NCI-H526 (cell line): ENCODE data around the gene MPST.
A peak's percentile ranks its signal among the peaks of the same experiment; 100 is the strongest.

ENCODE experiments used
- DNase-seq, 2 experiments: peaks; one replicate each; lab custom pipeline; 2025; lab: John Stamatoyannopoulos, UW

MPST gene

DNA sequence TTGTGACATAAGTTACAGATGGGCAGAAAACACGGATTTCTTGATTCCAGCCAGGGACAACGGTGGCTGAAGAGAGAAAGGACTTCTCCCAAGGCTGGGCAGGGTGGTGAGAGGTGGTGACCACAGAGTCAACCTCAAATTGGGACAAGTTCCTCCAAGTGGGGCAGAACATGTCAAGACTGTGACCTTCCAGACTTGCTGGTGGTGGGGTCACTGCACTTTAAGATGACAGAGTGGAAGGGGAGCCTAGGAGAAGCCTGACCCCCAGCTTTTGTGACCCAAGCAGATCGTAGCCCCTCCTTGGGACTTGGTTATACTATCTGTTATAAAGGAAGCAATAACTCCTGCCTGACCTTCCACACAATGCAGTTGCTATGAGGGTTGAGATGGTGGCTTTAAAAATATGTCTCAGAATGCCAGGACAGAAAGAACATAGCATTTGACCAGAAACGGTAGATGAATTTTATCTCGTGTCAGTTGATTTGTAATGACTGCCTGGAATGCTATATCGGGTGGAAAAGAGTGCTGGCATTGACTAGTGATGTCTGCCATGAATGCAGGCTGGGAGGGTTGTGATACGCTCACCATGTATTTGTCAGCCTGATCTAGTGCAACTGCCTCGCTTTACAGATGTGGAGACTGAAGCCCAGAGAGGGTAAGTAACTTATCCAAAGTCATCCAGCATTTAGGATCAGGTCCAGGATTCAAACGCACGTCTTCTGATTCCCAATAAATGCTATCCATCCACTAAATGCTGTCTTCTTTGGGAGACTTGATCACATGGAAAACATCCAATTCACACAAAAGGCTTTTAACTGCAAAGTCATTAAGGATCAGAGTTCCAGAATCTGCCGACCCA, 18.6 kb upstream of the MPST start:
- no peak for DNase-seq

DNA sequence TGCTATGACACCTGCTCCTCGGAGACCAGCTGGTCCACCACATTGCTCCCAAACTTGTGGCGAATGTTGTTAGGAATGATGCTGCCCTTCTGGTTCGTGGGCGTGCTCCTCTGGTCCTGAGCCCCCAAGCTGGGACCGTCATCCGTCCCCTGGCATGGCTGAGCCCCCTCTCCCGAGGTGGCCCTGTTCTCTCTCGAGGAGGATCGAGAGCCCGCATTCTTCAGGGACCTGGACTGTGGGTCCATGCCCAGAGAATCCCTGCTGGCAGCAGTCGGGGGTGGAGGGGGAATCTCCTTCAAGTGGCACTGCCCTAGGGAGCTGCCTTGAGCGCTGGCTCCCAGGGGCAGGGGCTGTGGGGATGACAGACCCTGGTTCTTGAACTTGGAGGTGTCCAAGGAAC, 17.7 kb upstream of the MPST start:
- no peak for DNase-seq

DNA sequence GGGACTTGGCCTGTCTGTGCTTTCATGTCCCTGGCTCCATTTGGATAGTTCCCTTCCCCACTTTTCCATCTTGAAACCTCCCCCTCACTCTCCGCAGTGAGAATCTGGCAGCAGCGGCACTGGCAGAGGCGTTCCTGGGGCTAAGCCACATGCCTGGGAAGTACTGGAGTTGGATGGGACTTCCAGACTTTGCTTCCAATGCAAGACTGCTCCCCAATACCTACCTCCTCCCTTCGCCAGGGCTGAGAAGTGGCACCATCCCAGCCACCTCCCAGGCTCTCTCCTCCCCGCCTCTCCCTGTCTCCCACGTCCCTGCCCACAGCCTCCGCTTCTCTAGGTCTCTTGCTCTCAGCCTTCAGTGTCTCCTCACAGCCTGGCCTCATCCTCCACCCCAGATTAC, 16.9 kb upstream of the MPST start:
- DNase-seq, result no peak

DNA sequence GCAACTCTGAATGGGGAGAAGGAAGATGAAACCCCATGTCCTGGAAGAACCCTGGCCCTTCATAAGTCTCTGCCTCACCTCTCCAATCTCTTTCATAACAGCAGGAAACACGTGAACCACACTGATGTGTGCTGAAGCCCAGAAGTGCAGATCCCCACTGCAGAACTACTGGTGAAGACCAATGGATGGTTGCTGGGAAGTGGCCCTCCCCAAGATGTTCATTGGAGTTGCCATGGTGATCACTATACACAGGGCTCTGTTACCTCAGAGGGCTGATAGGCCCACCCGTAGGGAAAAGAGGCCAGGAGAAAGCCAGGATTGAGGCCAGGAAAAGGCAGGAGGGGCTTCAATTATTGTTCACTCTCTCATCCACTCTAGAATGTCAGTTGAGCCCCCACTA, 11.9 kb upstream of the MPST start:
- no peak for DNase-seq

DNA sequence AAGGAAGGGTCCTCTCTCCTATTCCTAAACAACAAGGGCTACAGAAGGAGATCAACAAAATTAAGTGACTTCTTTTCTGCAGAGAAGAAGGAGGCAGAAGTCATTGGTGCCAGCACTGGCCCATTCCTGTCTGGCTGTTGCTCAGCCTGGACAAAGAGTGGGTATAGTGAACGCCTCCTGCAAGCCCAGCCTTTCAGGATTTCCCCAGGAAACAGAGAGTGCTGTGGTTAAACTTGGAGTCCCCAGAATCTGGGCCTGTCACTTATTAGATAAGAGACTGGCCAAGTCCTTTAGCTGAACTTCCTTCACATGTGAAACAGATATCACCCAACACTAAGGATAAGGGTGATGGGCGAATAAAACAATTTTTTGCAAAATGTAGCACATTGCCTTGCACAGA, 11.2 kb upstream of the MPST start:
- no peak for DNase-seq

DNA sequence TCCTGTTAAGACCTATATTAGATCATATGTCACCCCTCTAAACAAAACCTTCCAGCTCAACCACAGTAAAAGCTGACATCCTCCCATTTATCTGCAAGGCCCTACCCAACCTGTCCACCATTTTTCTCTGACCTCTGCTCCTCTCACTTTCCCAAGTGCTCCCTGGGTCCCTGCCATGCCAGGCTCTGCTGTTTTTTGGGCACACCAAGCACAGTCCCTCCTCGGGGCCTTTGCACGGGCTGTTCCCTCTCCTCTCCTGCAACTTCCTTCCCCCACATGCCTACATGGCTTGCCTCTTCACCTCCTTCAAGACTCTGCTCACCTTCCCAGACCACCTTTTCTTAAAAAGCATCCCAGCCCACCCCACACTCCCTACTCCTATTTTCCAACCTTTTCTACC, 10.1 kb upstream of the MPST start:
- no peak for DNase-seq

DNA sequence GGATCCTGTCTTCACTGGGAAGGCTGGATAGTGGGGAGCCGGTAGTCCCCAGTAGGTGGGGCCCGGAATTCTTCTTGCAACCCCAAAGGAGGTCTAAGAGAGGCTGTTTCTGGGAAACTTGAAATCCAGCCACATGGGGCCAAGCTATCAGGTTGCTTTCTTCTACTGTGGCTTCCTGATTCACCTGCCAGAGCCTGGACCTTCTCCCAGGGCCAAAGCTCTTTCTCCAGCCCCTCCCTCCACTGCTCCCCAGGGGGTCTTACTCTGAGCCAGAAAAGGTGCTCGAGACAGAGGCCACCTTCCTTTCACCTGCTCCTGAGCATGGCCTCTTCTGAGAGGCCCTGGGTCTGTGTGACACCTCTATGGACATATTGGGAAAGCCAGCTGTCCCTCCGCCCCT, 9.4 kb upstream of the MPST start:
- DNase-seq, result no peak

DNA sequence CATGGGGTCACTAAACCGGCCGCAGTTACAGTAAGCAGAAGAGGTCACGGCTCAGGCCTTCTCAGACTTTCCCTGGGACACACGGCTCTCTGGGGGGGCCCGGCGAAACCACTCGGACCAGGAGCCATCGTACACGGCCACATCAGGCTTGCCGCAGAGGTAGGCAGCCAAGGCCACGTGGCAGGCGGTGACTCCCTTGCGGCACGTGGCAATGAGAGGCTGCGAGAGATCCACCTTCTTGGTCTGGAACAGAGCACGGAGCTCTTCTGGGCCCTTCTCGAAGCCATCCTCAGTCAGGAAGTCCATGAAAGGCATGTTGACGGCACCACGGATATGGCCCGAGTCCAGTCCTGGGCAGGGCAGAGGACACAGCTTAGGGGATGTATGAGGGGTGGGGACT, 8.6 kb upstream of the MPST start:
- no peak for DNase-seq

DNA sequence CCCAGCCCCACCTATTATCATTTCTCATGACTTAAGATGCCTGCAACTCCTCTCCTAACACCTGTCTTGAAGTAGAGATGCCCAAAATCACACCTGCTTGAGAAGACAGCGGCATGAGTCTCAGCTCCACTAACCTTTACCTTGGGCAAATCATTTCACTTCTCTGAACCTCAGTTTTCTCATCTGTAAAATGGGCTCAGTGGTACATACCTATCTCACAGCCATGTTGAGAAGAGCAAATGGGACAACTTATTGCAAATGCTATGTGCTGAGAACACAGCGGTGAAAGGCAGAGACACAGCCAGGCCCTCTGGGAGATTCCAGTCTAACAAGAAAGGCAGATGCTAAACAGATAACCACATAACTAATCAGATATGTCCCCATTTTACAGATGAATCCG, 8.1 kb upstream of the MPST start:
- DNase-seq, result no peak

DNA sequence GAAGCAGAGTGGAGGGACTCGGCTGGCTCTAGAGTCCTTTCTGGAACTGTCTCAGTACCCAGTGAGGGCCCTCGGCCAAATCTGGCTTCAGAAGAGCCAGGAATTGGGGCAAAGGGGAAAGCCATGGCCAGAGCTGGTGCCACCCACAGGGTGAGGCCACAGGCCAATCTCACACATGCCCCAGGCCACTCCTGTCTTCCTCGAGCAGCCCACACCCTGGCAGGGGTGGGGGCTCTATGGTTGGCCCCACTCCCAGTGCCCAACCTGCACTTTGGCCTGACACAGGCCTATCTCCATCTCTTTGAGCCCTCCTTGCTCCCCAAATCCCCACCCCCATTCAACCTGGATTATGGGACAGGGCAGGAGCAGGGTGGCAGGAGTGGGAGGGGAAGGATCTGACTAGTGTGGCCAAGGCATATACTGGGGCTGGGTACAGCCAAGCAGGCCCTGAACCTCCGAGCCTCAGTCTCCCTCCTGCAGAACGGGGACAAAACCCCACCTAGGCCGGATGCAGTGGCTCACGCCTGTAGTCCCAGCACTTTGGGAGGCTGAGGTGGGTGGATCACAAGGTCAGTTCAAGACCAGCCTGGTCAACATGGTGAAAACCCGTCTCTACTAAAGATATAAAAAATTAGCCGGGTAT, 7.2 kb upstream of the MPST start:
- DNase-seq, result no peak

DNA sequence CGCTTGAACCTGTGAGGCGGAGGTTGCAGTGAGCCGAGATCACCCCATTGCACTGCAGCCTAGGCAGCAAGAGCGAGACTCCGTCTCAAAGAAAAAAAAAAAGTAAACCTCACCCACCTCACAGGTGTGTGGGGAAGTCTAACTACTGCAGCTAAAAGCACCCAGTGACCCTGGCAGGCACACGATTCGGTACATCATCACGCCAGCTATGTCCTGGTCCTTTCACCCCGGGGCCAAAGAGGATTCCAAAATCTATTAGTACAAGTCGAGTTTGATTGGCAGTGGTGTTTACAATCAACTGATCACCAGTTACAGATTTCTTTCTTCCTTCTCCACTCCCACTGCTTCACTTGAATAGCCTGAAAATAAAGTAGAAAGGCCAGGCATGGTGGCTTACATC, 6.6 kb upstream of the MPST start:
- no peak for DNase-seq

DNA sequence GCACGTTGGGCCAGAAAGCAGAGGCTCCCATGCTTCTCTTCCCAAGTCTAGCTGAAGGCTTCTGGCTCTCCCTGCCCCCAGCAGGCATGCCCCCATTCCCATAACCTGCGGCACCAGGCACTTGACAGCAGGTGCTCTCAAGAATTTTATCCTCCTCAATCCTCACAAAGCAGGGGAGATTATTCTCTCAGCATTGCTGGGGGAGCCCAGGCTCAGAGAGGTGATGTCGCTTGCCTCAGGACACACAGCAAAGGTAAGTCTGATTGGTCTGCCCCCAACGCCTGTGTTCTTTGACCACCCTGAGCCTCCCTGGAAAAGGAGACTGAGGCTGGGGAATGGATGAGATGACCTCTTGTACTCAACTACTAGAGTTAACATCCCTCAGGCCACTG, 5.1 kb upstream of the MPST start:
- DNase-seq, result no peak

DNA sequence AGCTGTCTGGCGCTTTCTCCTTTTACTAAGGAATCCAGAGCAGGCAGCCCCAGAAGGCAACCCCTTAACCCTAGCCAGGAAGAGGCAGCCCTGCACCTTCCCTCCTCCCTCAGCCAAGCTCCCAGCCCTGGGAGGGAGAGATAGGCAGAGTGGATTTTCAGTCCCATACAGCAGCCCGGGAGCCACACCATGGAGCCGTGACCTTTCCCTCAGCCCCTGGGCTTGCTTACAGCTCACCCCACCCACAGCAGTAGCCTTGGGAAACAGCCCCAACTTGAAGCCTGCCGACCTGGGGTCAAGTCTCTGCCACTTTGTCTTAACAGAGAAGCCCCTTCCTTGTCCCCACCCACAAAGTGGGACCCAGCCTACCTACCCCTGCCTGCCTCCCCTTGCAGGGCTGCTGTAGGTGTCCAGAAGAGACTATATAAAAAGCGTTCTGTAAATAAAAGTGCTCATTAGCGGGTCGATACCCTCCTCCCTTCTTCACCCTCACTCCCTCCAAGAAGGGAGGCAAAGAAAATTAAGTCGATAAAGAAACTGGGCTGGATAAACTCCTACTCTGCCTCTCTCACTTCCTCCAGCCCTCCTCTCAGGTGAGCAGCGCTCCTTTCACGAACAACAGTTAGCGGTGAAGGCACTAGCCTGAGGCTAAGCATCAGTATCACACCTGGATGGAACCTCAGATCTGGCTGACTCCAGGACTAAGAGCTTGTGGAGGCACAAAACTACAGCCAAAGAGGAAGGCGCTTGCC, 4.5 kb upstream of the MPST start:
- DNase-seq, result no peak

DNA sequence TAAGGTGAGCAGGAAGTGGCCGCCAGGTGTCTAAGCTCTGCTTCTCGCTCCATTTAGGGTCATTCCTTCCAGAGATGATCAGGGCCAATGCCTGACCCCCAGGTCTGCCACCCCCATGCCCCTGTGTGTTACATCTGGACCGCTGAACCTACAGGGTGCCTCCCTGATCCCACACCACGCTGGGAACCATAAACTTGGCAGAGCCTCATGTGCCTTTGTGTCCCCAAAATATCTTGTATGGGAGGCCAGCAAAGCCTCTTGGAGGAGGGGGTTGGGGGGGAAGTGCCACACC, 4.0 kb upstream of the MPST start:
- no peak for DNase-seq

DNA sequence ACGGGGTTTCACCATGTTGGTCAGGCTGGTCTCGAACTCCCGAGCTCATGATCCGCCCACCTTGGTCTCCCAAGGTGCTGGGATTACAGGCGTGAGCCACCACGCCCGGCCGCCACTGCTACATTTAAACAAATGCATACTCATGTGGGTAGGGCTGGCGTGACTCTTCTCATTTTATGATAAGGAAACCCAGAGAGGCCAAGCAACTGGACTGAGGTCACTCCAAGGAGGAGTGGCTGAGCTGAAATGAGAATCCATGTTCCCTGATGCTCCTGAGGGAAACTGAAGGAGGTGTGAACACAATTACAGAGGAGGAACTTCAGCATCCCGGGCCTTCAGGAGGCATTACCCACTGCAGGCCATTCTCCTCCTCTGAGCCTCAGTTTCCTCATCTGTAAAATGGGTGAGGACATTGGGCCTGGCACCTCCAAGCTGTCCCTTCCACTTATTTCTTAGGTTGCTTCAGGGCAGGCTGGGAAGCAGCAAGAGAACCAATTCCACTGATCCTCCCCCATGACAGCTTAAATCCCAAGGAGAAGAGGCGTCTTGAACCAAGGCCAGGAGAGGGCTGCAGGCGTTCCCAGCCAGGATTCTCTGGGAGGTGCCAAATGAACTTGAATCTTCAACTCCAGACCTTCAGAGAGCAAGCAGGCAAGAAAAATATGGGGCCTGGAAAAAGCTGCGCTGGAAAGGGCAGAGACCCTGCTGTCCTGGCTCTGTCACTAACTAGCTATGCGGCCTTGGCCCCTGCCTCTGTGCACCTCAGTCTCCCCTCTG, 3.2 kb upstream of the MPST start:
- DNase-seq, result no peak

DNA sequence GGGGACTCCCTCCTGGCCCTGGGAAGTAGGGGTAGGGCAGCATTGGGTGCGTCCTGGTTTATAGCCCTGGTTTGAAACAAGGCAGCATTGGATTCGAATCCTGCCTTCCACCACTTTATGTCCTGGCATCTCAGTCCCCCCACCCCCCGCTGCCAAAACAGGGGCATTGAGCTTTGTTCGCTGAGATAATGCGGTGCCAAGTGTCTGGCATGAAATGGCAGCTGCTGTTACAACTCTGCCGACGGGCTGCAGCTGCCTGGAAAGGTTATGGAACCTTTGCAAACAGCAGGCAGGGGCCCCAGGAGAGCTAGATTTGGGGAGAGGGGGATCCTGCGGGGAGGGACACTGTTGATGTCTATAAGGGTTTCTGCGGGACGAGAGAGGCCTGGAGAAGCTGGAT, 2.2 kb upstream of the MPST start:
- no peak for DNase-seq

DNA sequence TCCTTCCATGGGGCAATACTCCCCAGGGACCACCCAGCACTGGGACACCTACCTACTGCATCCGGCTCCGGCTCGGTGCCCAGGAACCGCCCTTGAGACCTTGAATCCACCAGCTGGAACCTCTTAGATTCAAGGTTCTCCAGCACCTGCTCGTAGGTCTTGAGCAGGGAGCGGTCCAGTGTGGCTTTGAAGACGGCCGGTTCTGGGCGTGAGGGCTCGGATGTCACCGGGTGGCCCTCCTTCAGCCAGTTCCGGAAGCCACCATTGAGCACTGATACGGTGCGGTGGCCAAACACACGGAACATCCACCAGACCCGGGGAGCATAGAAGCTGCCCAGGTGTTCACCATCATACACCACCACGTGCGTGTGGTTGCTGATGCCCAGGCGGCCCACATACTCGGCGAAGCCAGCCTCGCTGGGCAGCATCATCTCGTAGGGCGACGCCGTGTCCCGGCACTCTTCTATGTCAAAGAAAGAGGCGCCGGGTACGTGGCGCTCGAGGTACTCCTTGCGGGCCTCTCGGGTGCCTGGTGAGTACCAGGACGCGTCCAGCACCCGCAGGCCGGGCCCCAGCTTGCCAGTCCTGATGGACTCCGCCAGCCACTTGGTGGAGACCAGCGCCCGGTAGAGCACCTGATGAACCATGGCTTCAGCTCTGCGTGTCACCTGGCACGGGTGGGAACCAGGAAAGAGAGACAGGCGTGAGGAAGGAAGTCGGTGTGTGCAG, 1.3 kb upstream of the MPST start:
- no peak for DNase-seq

DNA sequence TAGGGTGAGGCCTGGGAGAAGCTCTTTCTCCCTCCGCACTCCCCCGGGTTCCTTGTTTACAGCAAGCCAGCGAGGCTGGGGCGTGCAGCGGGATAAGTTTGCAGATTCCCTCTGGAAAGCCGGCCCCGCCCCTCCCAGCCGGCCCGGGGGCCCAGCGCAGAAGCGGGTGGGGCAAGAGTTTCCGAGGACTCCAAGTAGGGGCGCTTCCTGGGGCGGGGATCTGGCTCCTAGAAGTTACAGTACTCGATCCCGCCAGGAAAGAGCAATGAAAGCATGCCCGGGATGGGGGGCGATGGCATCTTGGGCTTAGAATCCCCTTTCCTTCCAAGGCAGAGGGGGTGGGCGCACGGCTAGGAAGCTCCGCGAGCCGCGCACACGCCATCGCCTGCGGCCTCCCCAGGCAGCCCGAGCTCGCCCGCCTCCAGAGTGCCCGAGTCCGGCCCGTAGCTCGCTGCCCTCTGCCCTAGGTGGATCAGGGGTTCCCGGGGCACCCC, 680 bp upstream of the MPST start:
- peak in 1 of 2 experiments; percentile 54 for DNase-seq

DNA sequence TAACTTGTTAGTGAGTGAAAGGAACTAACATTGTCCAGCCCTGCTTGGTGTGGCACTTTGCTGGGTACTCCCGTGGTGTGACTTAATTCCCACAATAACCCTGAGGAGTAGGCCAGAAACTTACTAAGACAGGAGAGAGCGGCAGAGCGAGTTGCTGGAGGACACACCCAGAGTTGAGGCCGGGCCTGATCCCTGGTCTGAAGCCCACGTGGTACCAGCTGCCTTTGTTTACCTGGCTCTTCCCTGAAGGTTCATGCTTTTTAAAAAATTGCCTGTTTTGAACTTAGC, 594 bp downstream of the MPST start:
- peak in 1 of 2 experiments; percentile 38 for DNase-seq

DNA sequence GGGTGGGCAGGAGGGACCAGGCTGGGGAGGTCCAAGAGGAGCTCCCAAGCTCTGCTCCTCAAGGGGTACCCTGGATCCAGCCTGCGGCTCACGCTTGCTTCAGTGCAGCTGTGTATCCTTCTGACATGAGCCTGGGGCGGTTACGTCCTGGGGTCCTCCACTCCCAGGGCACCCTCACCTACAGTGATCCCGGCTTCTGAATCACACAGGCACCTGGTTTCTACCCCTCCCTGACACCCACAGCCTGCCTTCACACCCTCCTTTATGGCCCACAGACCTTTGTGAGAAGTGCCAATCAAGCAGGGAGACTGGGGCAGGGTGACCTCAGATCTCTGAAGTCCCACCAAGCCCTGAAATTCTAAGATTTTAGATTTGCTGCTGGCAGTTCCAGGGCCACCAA, 1.5 kb downstream of the MPST start:
- DNase-seq, result no peak

DNA sequence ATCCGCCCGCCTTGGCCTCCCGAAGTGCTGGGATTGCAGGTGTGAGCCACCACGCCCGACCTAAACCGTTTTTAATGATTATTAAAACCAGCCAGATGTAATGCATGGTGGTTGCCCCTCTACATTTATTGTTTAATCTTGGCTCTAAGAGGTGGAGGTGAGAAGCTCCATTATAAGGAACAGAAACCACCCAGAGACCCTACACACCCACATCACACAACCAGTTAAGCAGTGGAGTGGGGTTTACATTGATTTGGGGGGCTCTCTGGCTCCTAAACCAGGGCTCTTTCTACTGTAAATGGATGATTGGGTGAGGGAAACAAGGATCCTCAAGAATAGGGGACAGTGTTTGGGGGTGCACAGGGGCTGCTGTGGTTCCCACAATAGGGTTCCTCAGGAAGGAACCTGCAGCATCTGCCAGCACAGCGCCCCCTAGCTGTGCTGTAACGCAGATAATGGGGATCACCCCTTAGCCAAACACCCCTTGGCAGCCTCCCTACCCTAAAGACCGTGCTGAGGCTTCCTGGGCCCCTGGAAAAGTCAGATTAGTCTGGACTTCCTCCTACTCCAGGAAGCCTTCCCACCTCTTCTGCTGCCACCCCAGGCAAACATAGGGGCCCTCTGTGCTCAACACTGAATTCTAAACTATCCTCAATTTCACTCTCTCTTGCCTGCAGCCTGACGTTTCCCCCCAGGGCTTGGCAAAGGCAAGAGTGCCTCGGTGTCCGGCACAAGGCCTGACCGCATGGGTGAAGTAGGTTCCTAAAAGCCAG, 2.4 kb downstream of the MPST start:
- DNase-seq, result peak in 1 of 2 experiments; percentile 33
